Measurements from ENCODE around the gene CBX6. TPM values are rescaled to one million over a fixed set of nuclear protein-coding genes. Genes with fewer than 3 reads are reported as not detected.

Gene CBX6
- total and polyA plus RNA-seq, 10 of the 15 experiments (the other 5 are each of a cell fraction or from before 2014, with no cell fraction given) = 3.6 to 142 (median 37.4) TPM

DNA sequence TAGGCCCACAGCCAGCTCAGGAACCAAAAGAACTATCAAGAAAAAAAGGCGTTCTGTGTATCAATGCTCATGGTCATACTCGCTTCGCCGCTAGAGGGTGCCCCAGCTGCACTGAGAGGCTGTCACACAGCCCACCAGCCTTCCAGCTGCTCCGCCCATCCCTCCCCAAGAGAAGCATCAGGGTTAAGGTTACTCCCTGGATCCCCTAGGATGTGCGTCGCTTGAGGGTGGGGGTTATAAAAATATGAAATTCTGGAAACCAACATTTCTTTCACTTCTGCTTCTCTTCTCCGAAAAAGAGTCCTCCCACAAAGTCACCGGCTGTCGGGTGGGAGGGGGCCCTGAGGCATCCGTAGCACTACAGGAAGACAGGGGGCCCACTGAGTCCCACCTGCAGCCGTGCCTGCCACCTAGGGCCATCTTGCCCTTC lies 1.7 kb downstream of the CBX6 start:
- DNase-seq (ENCODE audit: low read depth, low spot score) = peak; percentile 45
- in situ Hi-C loops (cut with MboI) (loop anchor here (5.0 kb wide), 2 partner anchors 132 to 247 kb away; no protein-coding TSS in a partner anchor), intact Hi-C loops (cut with micrococcal nuclease; ENCODE audit: unreplicated experiment) (loop anchor here (1.0 to 5.0 kb wide), 5 partner anchors 112 to 447 kb away; partner anchors contain the start of genes APOBEC3B, CBX7 and RPL3)
- peaks cover 7% of the 10 kb centered on the region; the same call in 1 of the 2 replicates for H4K20me1 ChIP-seq (ENCODE audit: control insufficient read depth, insufficient read depth)
- POLR2A ChIA-PET = interaction anchor here (0.6 to 3.0 kb wide), 9 partner anchors 84 to 278 kb away, joined by 3 to 16 read pairs (median 3); no protein-coding TSS in a partner anchor
- RAD21 ChIA-PET (ENCODE audit: unreplicated experiment) = interaction anchor here (0.6 to 3.8 kb wide), 26 partner anchors 30 to 448 kb away, joined by 3 to 93 read pairs (median 4); partner anchors contain the start of genes APOBEC3C and RPL3
- peak overlapping the region; percentile 87 for H3K9ac ChIP-seq (ENCODE audit: control insufficient read depth, insufficient read depth, low read length)
- H2AFZ ChIP-seq (ENCODE audit: control insufficient read depth, low read depth, low read length) = no peak overlapping the region
- H3K27ac ChIP-seq (ENCODE audit: control insufficient read depth, insufficient read depth) = peak overlapping the region; percentile 83
- H3K36me3 ChIP-seq (ENCODE audit: control insufficient read depth in 2 of 2, insufficient read depth in 2 of 2, low read length in 1 of 2) = peaks cover 18% of the 10 kb centered on the region in 2 experiments
- TSS peak; percentile 61 for BruUV-seq (replicated peaks)
- H3K9me3 ChIP-seq (replicated peaks; ENCODE audit: control insufficient read depth, insufficient read depth, low read length) = no peaks in the 10 kb centered on the region
- peak overlapping the region; percentile 14 for H3K4me2 ChIP-seq (ENCODE audit: control insufficient read depth, insufficient read depth)
- 0% methylated on average over 12 of the region's 12 CpGs for WGBS (ENCODE audit: insufficient coverage, insufficient replicate concordance, low lambda C conversion rate, missing lambda C conversion rate)
- no peaks in the 10 kb centered on the region for H3K27me3 ChIP-seq (replicated peaks in 1 of 2; ENCODE audit: control insufficient read depth in 2 of 2, insufficient read depth in 2 of 2, low read length in 1 of 2)
- H3K4me1 ChIP-seq (ENCODE audit: control insufficient read depth, insufficient read depth, low read length) = peaks cover 29% of the 10 kb centered on the region
- SMC1A ChIA-PET (ENCODE audit: uncharacterized antibody, unreplicated experiment) = interaction anchor here (0.9 to 4.8 kb wide), 23 partner anchors 7 to 445 kb away, joined by 3 to 83 read pairs (median 5); no protein-coding TSS in a partner anchor
- peak; percentile 84 for FAIRE-seq
- ATAC-seq = peak; percentile 70
- peak overlapping the region; percentile 69 for H3K4me3 ChIP-seq
- CTCF ChIA-PET = interaction anchor here (0.6 to 5.5 kb wide), 63 partner anchors 8 to 659 kb away, joined by 3 to 192 read pairs (median 6); partner anchors contain the start of genes APOBEC3B, APOBEC3C, GTPBP1 and RPL3
- peaks cover 27% of the 10 kb centered on the region for H3K79me2 ChIP-seq (ENCODE audit: control insufficient read depth, insufficient read depth, low read length)
- TF ChIP-seq HCFC1 (IDR thresholded peaks at IDR 0.05; ENCODE audit: low read length) = no peak
- TF ChIP-seq RELA (IDR thresholded peaks at IDR 0.05; ENCODE audit: borderline replicate concordance, partially characterized antibody) = no peak
- TF ChIP-seq BACH1 (IDR thresholded peaks at IDR 0.05; ENCODE audit: borderline replicate concordance) = peak; percentile 26; the same call in 1 of the 2 replicates
- TF ChIP-seq NFYA (IDR thresholded peaks at IDR 0.05; ENCODE audit: borderline replicate concordance, low read depth, low read length) = no peak
- TF ChIP-seq CBFB (IDR thresholded peaks at IDR 0.05; ENCODE audit: low read depth) = 0 out of 2 replicates have a peak, but pooled peaks have one; percentile 21
- TF ChIP-seq POLR2AphosphoS5 (IDR thresholded peaks at IDR 0.05; ENCODE audit: low read length) = no peak
- TF ChIP-seq CBX5 (IDR thresholded peaks at IDR 0.05; ENCODE audit: low read depth) = no peak
- TF ChIP-seq, protein P1, sequence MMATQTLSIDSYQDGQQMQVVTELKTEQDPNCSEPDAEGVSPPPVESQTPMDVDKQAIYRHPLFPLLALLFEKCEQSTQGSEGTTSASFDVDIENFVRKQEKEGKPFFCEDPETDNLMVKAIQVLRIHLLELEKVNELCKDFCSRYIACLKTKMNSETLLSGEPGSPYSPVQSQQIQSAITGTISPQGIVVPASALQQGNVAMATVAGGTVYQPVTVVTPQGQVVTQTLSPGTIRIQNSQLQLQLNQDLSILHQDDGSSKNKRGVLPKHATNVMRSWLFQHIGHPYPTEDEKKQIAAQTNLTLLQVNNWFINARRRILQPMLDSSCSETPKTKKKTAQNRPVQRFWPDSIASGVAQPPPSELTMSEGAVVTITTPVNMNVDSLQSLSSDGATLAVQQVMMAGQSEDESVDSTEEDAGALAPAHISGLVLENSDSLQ (IDR thresholded peaks at IDR 0.05) = peak; percentile 38; the same call in 1 of the 2 replicates
- TF ChIP-seq, protein P2, sequence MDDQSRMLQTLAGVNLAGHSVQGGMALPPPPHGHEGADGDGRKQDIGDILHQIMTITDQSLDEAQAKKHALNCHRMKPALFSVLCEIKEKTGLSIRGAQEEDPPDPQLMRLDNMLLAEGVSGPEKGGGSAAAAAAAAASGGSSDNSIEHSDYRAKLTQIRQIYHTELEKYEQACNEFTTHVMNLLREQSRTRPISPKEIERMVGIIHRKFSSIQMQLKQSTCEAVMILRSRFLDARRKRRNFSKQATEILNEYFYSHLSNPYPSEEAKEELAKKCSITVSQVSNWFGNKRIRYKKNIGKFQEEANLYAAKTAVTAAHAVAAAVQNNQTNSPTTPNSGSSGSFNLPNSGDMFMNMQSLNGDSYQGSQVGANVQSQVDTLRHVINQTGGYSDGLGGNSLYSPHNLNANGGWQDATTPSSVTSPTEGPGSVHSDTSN (IDR thresholded peaks at IDR 0.05; ENCODE audit: insufficient replicate concordance, low read depth, low read length) = peak; percentile 29
- peak; percentile 90 to 94 (median 93); a peak in 5 of 6 replicates for TF ChIP-seq CTCF (IDR thresholded peaks at IDR 0.05 in 2 of 3, conservative IDR thresholded peaks at IDR 0.05 in 1 of 3; ENCODE audit: control insufficient read depth in 2 of 3, extremely low read depth in 1 of 3, insufficient read depth in 1 of 3, low read depth in 3 of 3, low read length in 3 of 3)
- TF ChIP-seq IKZF1 (conservative IDR thresholded peaks at IDR 0.05) = peak; percentile 90
- peak in 1 of 2 experiments; percentile 52; a peak in 1 of 4 replicates for TF ChIP-seq EP300 (IDR thresholded peaks at IDR 0.05; ENCODE audit: borderline replicate concordance in 1 of 2, control insufficient read depth in 1 of 2, low read depth in 2 of 2, low read length in 2 of 2)
- TF ChIP-seq SUZ12 (IDR thresholded peaks at IDR 0.05; ENCODE audit: unreplicated experiment) = no peak
- no peak for TF ChIP-seq NR2C1 (IDR thresholded peaks at IDR 0.05)
- TF ChIP-seq, protein P3, sequence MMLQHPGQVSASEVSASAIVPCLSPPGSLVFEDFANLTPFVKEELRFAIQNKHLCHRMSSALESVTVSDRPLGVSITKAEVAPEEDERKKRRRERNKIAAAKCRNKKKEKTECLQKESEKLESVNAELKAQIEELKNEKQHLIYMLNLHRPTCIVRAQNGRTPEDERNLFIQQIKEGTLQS (IDR thresholded peaks at IDR 0.05; ENCODE audit: borderline replicate concordance, extremely low read depth, low read depth, low read length) = no peak
- no peak for TF ChIP-seq RFX5 (IDR thresholded peaks at IDR 0.05; ENCODE audit: low read depth, low read length)
- no peak for TF ChIP-seq CHD1 (IDR thresholded peaks at IDR 0.05; ENCODE audit: low read depth, low read length)
- peak; percentile 22; the same call in 1 of the 2 replicates for TF ChIP-seq ZNF384 (IDR thresholded peaks at IDR 0.05; ENCODE audit: borderline replicate concordance, low read depth, low read length)
- no peak for TF ChIP-seq SP1 (IDR thresholded peaks at IDR 0.05; ENCODE audit: low read depth, low read length)
